Right lobe of liver (tissue), 6 donors: ENCODE data around the gene CD83. TPM values are rescaled to one million over a fixed set of nuclear protein-coding genes. Genes with fewer than 3 reads are reported as not detected.

Source experiments
- ATAC-seq, 4 donors: fragments of 200-7000 bp; cut with Tn5 transposase; one replicate each; pipeline ENCODE4 v1.9.1; 2020; ENCODE audit warnings: mild to moderate bottlenecking in 4 of 4, moderate library complexity in 4 of 4
- DNase-seq, 3 donors: peaks; one replicate each; pipeline ENCODE4 v3.0.0-alpha.2; 2020
- H3K27ac ChIP-seq, 3 donors: fragments of 200-600 bp; one replicate each; pipeline ENCODE4 v1.8.0; 2022
- H3K27me3 ChIP-seq, 2 donors: fragments of 200-600 bp; one replicate each; pipeline ENCODE4 v1.8.0; 2022
- H3K36me3 ChIP-seq, 4 donors: fragments of 200-600 bp; sonication (generic) in 1 of 4; one replicate each; pipeline versions ENCODE4 v1.5.1 to v1.8.0; 2017 to 2022; ENCODE audit warnings: control low read depth in 1 of 4
- H3K4me1 ChIP-seq, 4 donors: fragments of 200-600 bp; sonication (generic) in 1 of 4; one replicate each; pipeline versions ENCODE4 v1.5.1 to v1.8.0; 2017 to 2022; ENCODE audit warnings: control low read depth in 1 of 4
- H3K4me3 ChIP-seq, 3 donors: fragments of 200-600 bp; one replicate each; pipeline ENCODE4 v1.8.0; 2022
- H3K9me3 ChIP-seq, 4 donors: fragments of 200-600 bp; sonication (generic) in 1 of 4; one replicate each; pipeline versions ENCODE4 v1.5.1 to v1.8.0; 2017 to 2022; ENCODE audit warnings: control low read depth in 1 of 4
- POLR2A ChIP-seq: fragments of 450-650 bp; IDR thresholded peaks from one replicate; pipeline ENCODE4 v1.6.1; 2017; ENCODE audit warnings: antibody characterized with exemption, mild to moderate bottlenecking
- WGBS: methylation state at CpG from one replicate; pipeline ENCODE4 v1.1.6; 2018; ENCODE audit warnings: low coverage, low lambda C conversion rate; ENCODE audit not compliant: insufficient coverage; ENCODE audit errors: missing lambda C conversion rate; 5-methylcytosine and 5-hydroxymethylcytosine counted together
- intact Hi-C, 2 donors: fragments of 100-400 bp; cut with DNase I; formaldehyde crosslinking; loops; one replicate each; pipeline versions ENCODE4 v1.11.2 to v1.14.1; 2022
- total RNA-seq, 6 experiments: library from RNA; depleted of rRNA in 2 of 6; stranded (reverse); fragments of >200 nt in 2 of 6; fragmentation: NEBNext Ultra II Directional in 3 of 6; extraction: Animal tissue kit (Norgen Biotek cat#: 25700) in 3 of 6; gene quantifications; one replicate each; pipeline versions ENCODE4 v1.1.0 to v1.2.4, GENCODE V29; 2016 to 2023
- TF ChIP-seq, protein P1 (sequence below), 4 donors: fragments of 200-600 bp in 3 of 4; fragments of 450-650 bp in 1 of 4; IDR thresholded peaks; one replicate each; pipeline versions ENCODE4 v1.5.1 to v1.8.0; 2016 to 2022; ENCODE audit warnings: antibody characterized with exemption in 4 of 4, mild to moderate bottlenecking in 2 of 4
- donor health status: DM: no; HTN: yes; CAD: no.
- donor health status: DM: no; HTN: no; CAD: no.
- donor health status: DM: no; HTN: no; CAD: no.
- donor health status: DM: no; HTN: yes; CAD: no.
- donor health status: DM: no; HTN: yes; CAD: no.

Gene CD83
- total RNA-seq, 6 experiments from 2014 or later = 0.32 to 5.2 (median 1.1) TPM

DNA sequence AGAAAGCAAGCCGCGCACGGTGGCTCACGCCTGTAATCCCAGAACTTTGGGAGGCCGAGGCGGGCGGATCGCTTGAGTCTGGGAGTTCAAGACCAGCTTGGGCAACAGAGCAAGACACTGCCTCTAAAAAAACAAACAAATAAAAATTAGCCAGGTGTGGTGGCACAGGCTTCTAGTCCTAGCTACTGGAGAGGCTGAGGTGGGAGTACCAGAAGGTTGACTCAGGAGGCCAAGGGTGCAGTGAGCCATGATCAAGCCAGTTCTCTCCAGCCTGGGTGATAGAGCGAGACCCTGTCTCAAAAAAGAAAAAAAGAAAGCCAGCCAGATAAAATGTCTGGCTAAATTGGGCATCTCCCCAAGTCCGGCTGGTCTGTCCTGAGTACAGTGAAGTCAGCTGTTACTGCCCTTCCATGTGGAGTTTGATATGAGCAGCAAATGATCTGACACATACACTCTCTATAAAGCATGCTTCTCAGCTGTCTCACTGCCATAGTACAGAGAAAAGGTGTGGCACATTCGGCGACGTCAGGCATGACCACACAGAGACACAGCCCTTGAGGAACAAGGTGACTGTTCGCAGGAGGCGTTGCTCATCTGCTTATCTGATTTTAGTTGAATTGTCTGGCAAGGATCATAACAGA is 13.0 kb downstream of the CD83 start:
- Histone ChIP-seq H3K36me3 (no peaks in the 10 kb centered on the region), H3K9me3 (no peaks in the 10 kb centered on the region), H3K27ac (no peak overlapping the region), H3K4me1 (no peaks in the 10 kb centered on the region), H3K4me3 (no peak overlapping the region), H3K27me3 (no peaks in the 10 kb centered on the region)
- 90% methylated on average over 14 of the region's 15 CpGs for WGBS
- no peak for TF ChIP-seq POLR2A
- TF ChIP-seq, protein P1, sequence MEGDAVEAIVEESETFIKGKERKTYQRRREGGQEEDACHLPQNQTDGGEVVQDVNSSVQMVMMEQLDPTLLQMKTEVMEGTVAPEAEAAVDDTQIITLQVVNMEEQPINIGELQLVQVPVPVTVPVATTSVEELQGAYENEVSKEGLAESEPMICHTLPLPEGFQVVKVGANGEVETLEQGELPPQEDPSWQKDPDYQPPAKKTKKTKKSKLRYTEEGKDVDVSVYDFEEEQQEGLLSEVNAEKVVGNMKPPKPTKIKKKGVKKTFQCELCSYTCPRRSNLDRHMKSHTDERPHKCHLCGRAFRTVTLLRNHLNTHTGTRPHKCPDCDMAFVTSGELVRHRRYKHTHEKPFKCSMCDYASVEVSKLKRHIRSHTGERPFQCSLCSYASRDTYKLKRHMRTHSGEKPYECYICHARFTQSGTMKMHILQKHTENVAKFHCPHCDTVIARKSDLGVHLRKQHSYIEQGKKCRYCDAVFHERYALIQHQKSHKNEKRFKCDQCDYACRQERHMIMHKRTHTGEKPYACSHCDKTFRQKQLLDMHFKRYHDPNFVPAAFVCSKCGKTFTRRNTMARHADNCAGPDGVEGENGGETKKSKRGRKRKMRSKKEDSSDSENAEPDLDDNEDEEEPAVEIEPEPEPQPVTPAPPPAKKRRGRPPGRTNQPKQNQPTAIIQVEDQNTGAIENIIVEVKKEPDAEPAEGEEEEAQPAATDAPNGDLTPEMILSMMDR (IDR thresholded peaks at IDR 0.05) = no peak
- intact Hi-C loops = no loop called here
- no peak for ATAC-seq
- DNase-seq = no peak

DNA sequence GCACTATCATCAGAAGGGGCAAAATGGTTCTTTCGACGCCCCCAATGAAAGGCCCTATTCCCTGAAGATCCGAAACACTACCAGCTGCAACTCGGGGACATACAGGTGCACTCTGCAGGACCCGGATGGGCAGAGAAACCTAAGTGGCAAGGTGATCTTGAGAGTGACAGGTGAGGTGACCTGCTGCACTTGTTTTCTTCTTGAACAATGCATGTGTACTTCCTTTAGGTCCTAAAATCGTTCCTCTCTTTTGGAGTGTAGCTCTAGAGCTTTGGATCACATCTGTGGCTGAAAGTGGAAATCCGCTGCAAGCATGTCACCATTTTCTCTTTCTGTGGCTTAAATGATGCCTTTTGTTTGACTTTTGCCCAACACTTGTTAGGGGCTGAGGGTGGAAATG is 14.0 kb downstream of the CD83 start:
- H3K4me1 ChIP-seq = no peaks in the 10 kb centered on the region
- intact Hi-C loops = no loop called here
- no peaks in the 10 kb centered on the region for H3K27me3 ChIP-seq
- TF ChIP-seq, protein P1 (IDR thresholded peaks at IDR 0.05) = no peak
- no peak for TF ChIP-seq POLR2A
- no peak overlapping the region for H3K4me3 ChIP-seq
- DNase-seq (no peak), ATAC-seq (no peak)
- H3K27ac ChIP-seq = no peak overlapping the region
- 71% methylated on average over 3 of the region's 7 CpGs for WGBS
- H3K9me3 ChIP-seq = no peaks in the 10 kb centered on the region
- no peaks in the 10 kb centered on the region for H3K36me3 ChIP-seq

DNA sequence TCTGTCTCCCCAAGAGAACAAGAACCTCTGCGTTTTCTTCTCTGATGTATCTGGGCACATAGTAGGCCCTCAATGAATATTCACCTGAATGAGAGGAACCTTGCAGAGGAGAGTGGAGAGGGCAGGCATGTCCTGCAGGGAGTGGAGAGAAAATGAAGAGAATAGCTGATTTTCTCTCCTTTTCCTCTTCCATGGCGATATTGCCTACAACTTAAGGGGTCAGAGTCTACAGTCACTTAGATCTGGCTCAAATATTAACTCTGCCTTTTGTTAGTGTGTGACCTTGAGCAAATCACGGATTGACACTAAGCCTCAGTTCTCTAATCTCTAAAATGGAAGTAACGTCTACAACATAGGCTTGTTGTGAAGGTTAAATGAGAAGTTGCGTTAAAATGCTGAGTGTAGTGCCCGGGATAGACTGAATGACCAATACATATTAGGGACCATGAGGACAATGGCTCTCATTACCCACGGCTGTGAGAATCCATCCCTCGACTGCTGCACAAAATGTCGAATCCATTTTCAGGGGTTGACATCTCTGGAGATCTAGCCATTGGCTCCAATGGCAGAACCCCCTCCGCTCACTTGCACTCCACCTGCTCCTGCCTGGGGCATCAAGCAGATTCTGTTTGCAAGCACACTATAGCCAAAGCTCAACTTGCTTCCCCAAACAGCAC is 14.8 kb downstream of the CD83 start:
- intact Hi-C loops = no loop called here
- no peak overlapping the region for H3K27ac ChIP-seq
- no peak overlapping the region for H3K4me3 ChIP-seq
- WGBS = 56% methylated on average over 7 of the region's 10 CpGs
- H3K36me3 ChIP-seq = no peaks in the 10 kb centered on the region
- ATAC-seq = peak in 3 of 4 donors; percentile 28 to 54 (median 34)
- DNase-seq = no peak
- TF ChIP-seq, protein P1 (IDR thresholded peaks at IDR 0.05) = no peak
- TF ChIP-seq POLR2A = no peak
- no peaks in the 10 kb centered on the region for H3K4me1 ChIP-seq
- H3K27me3 ChIP-seq = no peaks in the 10 kb centered on the region
- no peaks in the 10 kb centered on the region for H3K9me3 ChIP-seq

DNA sequence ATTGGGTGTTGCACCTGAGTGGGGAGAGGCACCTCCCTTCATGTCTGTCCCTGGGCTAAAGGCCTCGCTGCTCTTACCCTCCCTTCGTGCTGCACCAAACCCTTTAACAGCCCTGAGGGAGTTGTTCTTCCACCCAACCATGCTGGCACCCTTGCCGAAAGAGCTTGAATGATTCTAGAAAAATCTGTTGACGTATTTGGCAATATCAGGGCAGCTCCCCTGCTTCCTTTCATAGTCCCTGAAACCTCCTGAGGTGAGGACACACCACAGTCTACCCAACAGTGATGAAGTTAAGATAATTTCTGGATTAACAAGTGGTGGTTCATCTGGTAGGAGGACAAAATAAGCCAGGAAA is 15.3 kb downstream of the CD83 start:
- TF ChIP-seq, protein P1 (IDR thresholded peaks at IDR 0.05) = no peak
- TF ChIP-seq POLR2A = no peak
- Histone ChIP-seq H3K27ac (no peak overlapping the region), H3K9me3 (no peaks in the 10 kb centered on the region), H3K4me1 (no peaks in the 10 kb centered on the region), H3K27me3 (no peaks in the 10 kb centered on the region), H3K4me3 (no peak overlapping the region), H3K36me3 (no peaks in the 10 kb centered on the region)
- 93% methylated on average over 4 of the region's 4 CpGs for WGBS
- no peak for ATAC-seq
- DNase-seq = no peak
- intact Hi-C loops = no loop called here
